PFSK-1 (cell line): Measurements from ENCODE around the gene HEG1.

Experiments used
- FOXP2 ChIP-seq: optimal IDR thresholded peaks from 2 replicates; pipeline ENCODE3; 2011; ENCODE audit warnings: borderline replicate concordance, control low read depth, inconsistent platforms; ENCODE audit not compliant: insufficient read depth; ENCODE audit errors: extremely low read length, extremely low read depth
- POLR2AphosphoS5 ChIP-seq: IDR thresholded peaks from 2 replicates; pipeline ENCODE4 v1.6.1; 2012; ENCODE audit warnings: low read depth, mild to moderate bottlenecking, control low read depth, low read length, moderate library complexity
- SIN3A ChIP-seq: IDR thresholded peaks from 2 replicates; pipeline ENCODE4 v1.6.1; 2012; ENCODE audit warnings: mild to moderate bottlenecking, low read length, moderate library complexity, borderline replicate concordance; ENCODE audit not compliant: insufficient read depth
- TAF1 ChIP-seq: IDR thresholded peaks from 2 replicates; pipeline ENCODE4 v1.6.1; 2012; ENCODE audit warnings: low read length, control low read depth, borderline replicate concordance; ENCODE audit not compliant: insufficient read depth
- TF ChIP-seq, protein P1 (sequence below), 2 experiments: IDR thresholded peaks; 2 replicates each; pipeline versions ENCODE4 v1.6.1 to v1.8.0; 2011 to 2012; ENCODE audit warnings: low read depth in 2 of 2, low read length in 2 of 2, control low read depth in 1 of 2, inconsistent platforms in 1 of 2, mild to moderate bottlenecking in 1 of 2, moderate library complexity in 1 of 2; ENCODE audit not compliant: insufficient read depth in 1 of 2

DNA sequence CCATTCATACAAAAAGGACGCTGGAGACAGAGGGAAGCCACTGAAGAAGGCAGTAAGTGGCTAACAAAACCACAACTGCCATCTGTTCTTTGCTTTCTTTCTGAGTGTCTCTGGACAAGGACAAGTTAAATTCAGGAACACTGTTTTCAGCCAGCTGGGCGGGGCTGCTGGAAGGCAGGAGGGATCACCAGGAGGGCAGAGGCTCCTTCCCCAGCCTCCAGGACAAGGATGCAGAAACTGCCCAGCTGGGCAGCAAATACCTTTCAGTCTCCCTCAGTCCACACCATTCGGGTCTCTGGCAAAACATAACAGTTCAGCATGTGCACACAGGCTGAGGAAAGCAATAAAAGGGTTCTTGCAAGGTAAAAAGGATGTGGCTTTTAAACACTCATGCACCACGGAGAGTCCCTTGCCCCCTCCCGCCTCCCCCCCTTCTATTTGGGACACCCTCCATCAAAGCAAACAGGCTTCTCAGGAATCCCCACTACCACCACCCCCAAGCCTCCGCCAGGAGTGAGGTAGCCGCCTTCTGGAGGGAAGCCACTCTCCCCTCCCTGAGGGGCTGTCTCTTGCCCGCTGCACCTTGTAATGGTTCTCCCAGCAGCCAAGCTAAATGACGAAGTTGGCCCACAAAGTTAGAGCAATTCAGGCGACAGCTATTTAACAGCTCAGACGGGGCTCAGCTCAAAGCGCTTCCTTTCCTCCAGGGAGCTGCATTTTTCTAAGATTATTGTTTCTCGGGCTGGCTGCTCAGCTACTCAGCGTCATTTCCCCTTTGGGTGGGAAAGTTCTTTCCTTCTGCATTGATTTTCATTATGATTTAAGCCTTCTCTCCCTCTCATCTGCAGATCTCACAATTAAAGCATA, 3.8 kb downstream of the HEG1 start:
- no peak for TF ChIP-seq POLR2AphosphoS5
- TF ChIP-seq, protein P1, sequence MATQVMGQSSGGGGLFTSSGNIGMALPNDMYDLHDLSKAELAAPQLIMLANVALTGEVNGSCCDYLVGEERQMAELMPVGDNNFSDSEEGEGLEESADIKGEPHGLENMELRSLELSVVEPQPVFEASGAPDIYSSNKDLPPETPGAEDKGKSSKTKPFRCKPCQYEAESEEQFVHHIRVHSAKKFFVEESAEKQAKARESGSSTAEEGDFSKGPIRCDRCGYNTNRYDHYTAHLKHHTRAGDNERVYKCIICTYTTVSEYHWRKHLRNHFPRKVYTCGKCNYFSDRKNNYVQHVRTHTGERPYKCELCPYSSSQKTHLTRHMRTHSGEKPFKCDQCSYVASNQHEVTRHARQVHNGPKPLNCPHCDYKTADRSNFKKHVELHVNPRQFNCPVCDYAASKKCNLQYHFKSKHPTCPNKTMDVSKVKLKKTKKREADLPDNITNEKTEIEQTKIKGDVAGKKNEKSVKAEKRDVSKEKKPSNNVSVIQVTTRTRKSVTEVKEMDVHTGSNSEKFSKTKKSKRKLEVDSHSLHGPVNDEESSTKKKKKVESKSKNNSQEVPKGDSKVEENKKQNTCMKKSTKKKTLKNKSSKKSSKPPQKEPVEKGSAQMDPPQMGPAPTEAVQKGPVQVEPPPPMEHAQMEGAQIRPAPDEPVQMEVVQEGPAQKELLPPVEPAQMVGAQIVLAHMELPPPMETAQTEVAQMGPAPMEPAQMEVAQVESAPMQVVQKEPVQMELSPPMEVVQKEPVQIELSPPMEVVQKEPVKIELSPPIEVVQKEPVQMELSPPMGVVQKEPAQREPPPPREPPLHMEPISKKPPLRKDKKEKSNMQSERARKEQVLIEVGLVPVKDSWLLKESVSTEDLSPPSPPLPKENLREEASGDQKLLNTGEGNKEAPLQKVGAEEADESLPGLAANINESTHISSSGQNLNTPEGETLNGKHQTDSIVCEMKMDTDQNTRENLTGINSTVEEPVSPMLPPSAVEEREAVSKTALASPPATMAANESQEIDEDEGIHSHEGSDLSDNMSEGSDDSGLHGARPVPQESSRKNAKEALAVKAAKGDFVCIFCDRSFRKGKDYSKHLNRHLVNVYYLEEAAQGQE (IDR thresholded peaks at IDR 0.05; ENCODE audit: insufficient read depth in 1 of 2, low read depth in 2 of 2, low read length in 2 of 2): no peak
- no peak for TF ChIP-seq TAF1
- no peak for TF ChIP-seq SIN3A
- TF ChIP-seq FOXP2: no peak
